Stimulated activated CD4-positive, alpha-beta T cell treated with anti-CD3 and anti-CD28 coated beads, Interleukin-15, amount 100 ng/mL, for 48 hours (primary cell): ENCODE results near the gene SDCCAG8.
"Not testable (repeated sequence)": the region's sequence is repeated elsewhere in the genome, so short reads cannot be mapped to it uniquely, and the experiment has no call there.

Source experiments
- DNase-seq, 2 donors: peaks; one replicate each; pipeline ENCODE4 v3.0.0-alpha.2; 2020; ENCODE audit warnings: low read depth in 2 of 2

The SDCCAG8 gene

DNA sequence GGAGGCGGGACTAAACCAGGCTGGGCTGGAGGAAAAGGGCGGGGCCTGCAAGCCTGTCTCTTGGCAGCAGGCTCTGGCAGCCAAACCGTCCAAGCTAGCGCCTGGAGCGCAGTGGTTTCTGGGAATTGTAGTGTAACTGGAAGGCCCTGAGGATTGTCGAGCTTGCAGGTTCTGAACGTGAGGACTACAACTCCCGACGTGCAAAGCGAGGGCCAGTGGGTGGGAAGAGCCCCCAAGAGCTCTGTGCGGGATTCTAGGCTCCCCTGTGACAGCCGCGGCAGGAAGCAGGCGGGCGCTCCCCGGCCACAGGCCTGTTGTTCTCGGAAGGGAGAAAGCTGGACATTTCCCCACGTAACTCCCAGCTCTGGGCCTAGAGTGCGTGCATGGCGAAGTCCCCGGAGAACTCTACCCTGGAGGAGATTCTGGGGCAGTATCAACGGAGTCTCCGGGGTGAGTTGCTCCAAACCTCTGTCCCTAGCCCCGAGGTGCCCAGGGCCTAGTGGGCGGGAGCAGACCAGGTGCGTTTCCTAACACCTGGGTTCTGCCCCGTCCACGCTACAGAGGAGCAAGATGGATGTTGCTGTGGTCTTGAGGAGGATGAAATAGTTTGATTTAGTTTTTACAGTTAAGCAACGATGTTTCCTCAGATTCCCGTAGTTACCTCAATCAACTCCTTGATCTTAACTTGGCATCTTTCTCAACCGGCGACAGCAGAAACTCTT lies at the start of gene SDCCAG8:
SDCCAG8 (plus strand) TSS at position 251 of the 722 bp plus-strand sequence; CDS start at position 384, 133 bp downstream.
- peak; percentile 92 to 94 for DNase-seq

DNA sequence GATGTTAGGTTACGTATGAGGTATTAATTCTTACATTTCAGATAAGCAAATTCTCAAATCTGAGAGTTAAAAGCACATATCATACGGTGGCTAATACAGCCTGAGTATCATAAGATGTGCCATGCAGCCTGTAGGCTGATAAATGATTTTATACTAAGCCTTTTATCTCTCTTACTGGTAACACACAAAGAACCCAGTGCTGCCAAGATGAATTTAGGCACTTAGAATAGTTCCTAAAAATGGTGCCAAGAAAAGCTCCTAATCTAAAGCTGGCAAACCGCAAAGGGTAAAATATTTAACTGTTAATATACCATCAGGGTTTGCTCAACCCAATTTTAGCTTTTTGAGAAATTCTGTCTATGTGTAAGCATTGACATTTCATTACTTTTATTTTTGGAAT lies 43.9 kb upstream of the SDCCAG8 start:
- not testable (repeated sequence) for DNase-seq

DNA sequence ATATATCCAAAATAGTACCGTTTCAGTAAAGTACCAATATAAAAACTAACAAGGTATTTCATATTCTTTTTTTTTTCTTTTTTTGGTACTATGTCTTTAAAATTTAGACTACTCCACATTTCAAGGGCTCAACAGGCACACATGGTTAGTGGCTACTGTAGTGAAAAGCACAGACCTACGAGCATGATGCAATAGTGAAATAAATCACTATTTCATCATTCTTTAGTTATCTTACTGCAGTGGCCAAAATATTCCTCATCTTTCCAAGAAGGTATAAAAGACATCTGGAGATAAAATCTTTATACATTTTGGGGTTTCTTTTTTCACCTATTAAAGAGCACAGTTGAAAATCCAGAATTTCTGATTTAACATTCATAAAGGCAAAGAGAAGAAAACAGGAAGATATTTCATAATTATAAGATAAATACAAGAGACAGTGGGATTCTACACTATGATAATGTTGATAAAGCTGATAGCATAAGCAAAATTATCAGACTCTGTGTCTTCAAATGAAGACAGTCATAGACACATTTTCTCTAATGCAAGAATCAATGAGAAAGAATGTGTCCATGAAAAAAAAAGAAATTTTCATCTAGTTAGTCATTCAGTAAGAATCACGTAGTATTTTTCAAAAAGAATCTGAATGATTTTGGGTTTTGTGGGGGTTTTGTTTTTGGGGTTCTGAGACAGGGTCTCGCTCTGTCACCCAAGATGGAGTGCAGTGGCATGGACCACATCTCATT lies 42.6 kb upstream of the SDCCAG8 start:
- DNase-seq: no peak

DNA sequence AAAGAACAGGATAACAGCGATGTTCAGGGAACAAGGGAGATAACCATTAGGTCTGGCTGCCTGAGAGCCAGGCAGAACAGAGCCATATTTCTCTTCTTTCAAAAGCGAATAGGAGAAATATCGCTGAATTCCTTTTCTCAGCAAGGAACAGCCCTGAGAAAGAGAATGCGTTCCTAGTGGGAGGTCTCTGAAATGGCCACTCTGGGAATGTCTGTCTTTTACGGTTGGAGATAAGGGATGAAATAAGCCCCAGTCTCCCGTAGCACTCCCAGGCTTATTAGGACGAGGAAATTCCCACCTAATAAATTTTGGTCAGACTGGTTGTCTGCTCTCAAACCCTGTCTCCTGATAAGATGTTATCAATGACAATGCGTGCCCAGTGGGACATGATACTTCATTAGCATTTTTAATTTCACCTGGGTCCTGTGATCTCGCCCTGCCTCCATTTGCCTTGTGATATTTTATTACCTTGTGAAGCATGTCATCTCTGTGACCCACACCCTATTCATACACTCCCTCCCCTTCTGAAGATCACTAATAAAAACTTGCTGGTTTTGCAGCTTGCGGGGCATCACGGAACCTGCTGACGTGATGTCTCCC lies 40.5 kb upstream of the SDCCAG8 start:
- DNase-seq: not testable (repeated sequence)

GRCh38 chr1:243216741-243217140 lies 39.1 kb upstream of the SDCCAG8 start:
- DNase-seq: no peak

GRCh38 chr1:243217349-243217748 lies 38.5 kb upstream of the SDCCAG8 start:
- no peak for DNase-seq

DNA sequence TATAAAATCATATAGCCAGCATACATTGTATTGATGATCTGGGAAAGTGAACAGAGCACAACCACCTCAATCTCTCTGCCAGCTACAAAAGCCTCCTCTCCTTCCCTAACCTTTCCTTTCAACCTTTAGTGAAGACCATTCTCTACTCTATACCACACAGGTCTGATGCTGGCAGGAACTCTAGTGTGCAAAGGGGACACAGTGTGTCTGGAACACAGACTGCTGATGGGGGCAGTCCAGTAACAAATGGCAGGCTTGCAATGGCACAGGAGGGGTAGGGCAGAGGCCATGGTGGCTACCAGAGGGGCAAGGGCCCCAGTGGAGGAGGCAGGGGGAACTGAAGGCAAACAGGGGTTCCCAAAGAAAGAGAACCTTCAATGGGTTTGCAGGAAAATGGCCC lies 37.8 kb upstream of the SDCCAG8 start:
- no peak for DNase-seq

- no peak for DNase-seq
Observed at GRCh38 chr1:243227622-243228021, 28.2 kb upstream of the SDCCAG8 start.

GRCh38 chr1:243229526-243229925 lies 26.3 kb upstream of the SDCCAG8 start:
- DNase-seq: no peak

- no peak for DNase-seq
Observed at GRCh38 chr1:243230914-243231313, 24.9 kb upstream of the SDCCAG8 start.

GRCh38 chr1:243233908-243234307 lies 21.9 kb upstream of the SDCCAG8 start:
- no peak for DNase-seq

- no peak for DNase-seq
Observed at GRCh38 chr1:243234978-243235647, 20.7 kb upstream of the SDCCAG8 start.

- no peak for DNase-seq
Observed at GRCh38 chr1:243236604-243237252, 19.1 kb upstream of the SDCCAG8 start.

GRCh38 chr1:243244432-243244841 lies 11.4 kb upstream of the SDCCAG8 start:
- no peak for DNase-seq

DNA sequence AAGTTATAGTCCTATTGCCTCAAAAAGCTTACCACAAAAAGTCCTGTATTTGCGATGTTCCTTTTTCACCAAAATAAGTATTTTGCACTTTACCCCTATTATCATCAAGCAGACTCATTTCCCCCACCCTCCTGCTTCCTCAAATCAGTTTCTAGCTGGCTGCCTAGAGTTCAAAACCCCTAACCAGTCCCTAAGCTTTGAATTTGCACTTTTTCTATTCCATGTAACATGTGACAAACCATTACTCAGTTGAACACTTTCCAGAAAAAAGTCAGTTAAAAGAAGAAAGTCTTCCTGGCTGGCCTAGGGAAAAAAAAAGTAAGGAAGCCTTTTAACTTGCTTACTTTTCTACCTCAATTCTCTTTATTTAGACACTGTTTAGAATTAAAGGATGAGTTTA lies 8.9 kb upstream of the SDCCAG8 start:
- no peak for DNase-seq

DNA sequence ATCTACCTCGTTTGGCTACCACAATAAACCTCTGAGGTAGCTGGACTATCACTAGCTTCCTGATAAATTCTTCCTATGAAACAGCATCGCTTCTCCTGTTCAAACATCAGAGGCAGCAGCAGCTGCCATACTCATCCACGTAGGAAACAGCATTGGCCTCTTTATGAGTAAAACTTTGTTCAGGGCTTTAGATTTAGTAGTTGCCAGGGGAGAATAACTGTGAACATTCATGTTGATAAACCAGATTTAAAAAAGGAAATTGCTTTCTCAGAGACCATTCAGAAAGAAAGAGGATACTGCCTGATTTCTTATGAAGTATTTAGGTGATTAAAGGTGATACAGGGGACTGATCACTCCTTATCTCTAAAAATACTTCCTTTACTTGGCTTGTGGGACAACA lies 7.9 kb upstream of the SDCCAG8 start:
- DNase-seq: no peak

GRCh38 chr1:243249214-243249613 lies 6.6 kb upstream of the SDCCAG8 start:
- no peak for DNase-seq

DNA sequence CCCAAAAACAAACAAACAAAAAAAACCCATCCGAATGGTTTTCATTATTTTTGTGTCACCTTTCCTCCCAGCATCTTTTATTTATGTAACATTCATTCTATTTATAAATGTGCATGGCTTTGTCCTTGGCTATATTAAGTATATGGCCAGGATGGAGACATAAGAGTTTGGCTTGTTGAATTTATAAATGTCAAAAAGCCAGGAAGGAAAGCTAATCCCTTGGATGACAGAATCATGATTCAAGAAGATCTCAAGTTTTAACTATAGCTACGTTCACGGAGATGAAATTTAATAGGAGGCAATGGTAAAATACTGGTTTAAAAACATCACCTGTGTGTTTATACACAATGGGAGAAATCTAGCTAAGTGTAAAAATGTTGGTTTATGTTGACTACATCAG lies 5.7 kb upstream of the SDCCAG8 start:
- DNase-seq: no peak

DNA sequence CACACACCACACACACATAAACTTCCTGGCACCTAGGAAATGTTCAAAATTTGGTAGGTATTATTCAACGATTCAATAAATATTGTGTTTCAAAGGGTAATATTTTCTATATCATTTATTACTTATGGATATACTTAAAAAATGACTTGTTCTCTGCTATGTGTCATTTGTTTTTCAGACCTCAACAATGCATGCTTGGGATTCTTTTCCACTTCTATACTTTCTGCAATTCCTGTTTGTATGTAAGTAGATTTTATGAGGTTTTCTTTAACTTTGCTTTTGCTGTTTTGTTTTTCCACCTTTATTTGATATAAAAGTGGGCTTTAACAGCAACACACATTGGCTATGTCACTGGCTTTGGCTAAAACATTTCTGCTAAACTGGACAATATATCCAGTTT lies 4.3 kb upstream of the SDCCAG8 start:
- no peak for DNase-seq

DNA sequence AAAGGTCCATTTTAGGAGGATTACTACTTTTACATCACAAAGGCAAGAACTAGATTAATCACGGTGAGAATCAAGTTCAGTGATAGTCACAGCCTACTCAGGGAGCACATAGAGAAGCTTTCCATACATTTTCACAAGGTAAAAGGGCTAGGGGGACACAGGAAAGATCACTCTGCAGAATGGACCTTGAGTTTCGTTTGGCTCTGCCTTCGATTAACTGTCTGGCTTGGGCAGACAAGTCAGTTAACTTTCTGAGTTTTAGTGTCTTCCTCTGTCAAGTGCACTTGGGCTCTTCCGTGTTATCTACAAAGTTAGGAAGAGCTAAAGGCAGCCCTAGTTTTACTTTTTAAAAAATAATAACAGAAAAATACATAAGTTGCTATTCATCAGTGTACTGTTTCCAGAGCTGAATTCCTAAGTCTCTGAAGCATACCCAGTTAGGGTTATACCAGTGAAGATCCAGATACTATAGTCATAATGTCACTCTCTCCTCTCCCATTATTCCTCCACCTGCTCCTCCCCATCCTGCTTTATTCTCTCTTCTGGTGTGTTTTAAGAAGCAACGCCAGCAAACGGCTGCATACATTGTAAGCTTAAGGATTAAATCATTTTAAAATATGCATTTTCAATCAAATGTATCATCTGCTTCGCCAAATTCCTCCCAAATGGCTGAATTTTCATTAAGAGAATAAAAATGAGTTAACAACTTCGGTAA lies 2.5 kb upstream of the SDCCAG8 start:
- DNase-seq: no peak

DNA sequence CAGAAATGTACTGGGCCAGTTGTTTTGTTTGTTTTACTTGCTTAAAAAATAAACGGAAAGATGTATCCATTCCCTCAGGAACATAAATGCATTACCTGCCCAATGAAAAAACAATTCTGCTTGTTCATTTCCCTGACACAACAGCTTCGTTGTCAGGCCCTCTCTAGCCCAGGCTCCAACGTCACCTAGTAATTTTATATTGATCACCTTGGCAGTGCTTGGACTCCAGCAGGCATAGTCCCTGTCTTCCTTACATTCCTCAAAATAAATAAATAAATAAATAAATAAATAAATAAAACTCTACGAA lies 2.0 kb upstream of the SDCCAG8 start:
- no peak for DNase-seq
